ENCODE data around the gene NSMCE1. TPM values are rescaled to one million over a fixed set of nuclear protein-coding genes. Genes with fewer than 3 reads are reported as not detected.

The NSMCE1 gene
- total RNA-seq, 1 experiment from 2014 or later: 19.3 TPM

DNA sequence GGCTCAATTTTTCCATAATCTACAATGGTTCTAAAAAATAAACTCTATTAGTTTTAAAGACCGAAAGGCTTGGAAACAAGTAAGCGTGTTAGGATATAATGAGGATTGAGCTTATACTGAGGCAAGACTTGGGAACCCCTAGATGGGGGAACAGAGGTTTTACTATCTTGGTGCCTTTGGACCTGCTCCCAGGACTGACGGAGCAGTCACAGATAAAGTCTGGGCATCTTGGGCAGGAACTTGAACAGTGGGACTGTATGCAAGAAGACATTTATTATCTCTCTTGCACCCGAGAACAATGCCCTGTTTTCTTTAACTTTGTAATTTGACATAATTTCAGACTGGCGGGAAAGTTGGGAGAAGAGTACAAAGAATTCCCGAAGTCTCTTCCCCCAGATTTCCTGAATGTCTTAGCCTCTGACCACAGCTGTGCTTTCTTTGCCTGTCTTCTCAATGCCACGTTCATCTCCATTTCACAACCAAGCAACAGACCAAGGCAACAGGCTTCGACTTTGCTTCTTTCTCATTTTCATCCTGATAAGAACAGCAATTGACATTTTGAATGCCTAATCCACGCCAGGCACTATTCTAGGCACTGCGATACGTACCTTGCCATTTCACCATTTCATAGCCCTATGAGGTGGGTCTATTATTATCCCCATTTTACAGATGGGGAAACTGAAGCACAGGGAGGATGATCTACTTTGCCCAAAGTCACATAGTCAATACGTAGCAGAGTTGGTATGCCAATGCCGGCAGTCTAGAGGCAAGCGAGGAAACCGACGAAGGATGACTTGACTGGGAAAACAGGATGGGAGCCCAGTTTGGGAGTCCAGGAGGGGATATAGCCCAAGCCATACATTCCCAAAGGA, 42.2 kb upstream of the NSMCE1 start:
- no CpG with 5 or more reads among the region's 16 CpGs for WGBS (ENCODE audit: extremely low coverage, insufficient read length, low lambda C conversion rate)

More for the DNA sequence above, 42.2 kb upstream of the NSMCE1 start:
- H3K4me1 ChIP-seq (ENCODE audit: insufficient read depth, low read length): no peaks in the 10 kb centered on the region; the same call in 1 of the 2 replicates
- H2BK5ac ChIP-seq (ENCODE audit: insufficient read length, low read length): no peak overlapping the region
- H2BK12ac ChIP-seq (ENCODE audit: insufficient read length, low read depth, low read length): no peak overlapping the region
- no peak overlapping the region for H2AFZ ChIP-seq (ENCODE audit: low read length)
- peaks cover 7 to 14% of the 10 kb centered on the region in 2 experiments for H3K4me1 Mint-ChIP-seq
- H3K4me3 Mint-ChIP-seq: no peak overlapping the region
- no peak overlapping the region for H2BK15ac ChIP-seq (ENCODE audit: low read depth, low read length)
- peaks cover 2% of the 10 kb centered on the region for H4K20me1 ChIP-seq (ENCODE audit: control insufficient read depth, insufficient read depth, insufficient read length)
- TF ChIP-seq, protein P1, sequence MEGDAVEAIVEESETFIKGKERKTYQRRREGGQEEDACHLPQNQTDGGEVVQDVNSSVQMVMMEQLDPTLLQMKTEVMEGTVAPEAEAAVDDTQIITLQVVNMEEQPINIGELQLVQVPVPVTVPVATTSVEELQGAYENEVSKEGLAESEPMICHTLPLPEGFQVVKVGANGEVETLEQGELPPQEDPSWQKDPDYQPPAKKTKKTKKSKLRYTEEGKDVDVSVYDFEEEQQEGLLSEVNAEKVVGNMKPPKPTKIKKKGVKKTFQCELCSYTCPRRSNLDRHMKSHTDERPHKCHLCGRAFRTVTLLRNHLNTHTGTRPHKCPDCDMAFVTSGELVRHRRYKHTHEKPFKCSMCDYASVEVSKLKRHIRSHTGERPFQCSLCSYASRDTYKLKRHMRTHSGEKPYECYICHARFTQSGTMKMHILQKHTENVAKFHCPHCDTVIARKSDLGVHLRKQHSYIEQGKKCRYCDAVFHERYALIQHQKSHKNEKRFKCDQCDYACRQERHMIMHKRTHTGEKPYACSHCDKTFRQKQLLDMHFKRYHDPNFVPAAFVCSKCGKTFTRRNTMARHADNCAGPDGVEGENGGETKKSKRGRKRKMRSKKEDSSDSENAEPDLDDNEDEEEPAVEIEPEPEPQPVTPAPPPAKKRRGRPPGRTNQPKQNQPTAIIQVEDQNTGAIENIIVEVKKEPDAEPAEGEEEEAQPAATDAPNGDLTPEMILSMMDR (conservative IDR thresholded peaks at IDR 0.05): no peak
- H3K9ac ChIP-seq (ENCODE audit: extremely low read depth, insufficient read length, low read length): no peak overlapping the region
- H3K14ac ChIP-seq (ENCODE audit: insufficient read depth, low read length): no peak overlapping the region
- no peak overlapping the region for H2BK120ac ChIP-seq (ENCODE audit: low read depth, low read length, poor library complexity, severe bottlenecking)
- no peak overlapping the region for H4K91ac ChIP-seq (ENCODE audit: insufficient read length, low read depth, low read length)
- H3K56ac ChIP-seq (ENCODE audit: insufficient read length, low read depth, low read length): no peak overlapping the region
- H3K4ac ChIP-seq (ENCODE audit: low read depth, low read length): no peak overlapping the region
- no peak overlapping the region for H3K18ac ChIP-seq (ENCODE audit: insufficient read length, low read depth, low read length)
- H3K27me3 Mint-ChIP-seq (ENCODE audit: low read depth): peaks cover 28% of the 10 kb centered on the region
- H3K79me2 ChIP-seq (ENCODE audit: insufficient read depth, low read length): no peaks in the 10 kb centered on the region
- no peak overlapping the region for H3K23ac ChIP-seq (ENCODE audit: insufficient read length, low read depth, low read length)
- no peaks in the 10 kb centered on the region for H3K27me3 ChIP-seq (ENCODE audit: insufficient read depth, low read length)
- peaks cover 10% of the 10 kb centered on the region for H3K23me2 ChIP-seq (ENCODE audit: insufficient read length, low read depth, low read length, poor library complexity, severe bottlenecking)
- DNase-seq: no peak
- H3K36me3 Mint-ChIP-seq (ENCODE audit: insufficient read depth in 1 of 3, low read depth in 3 of 3): peaks cover 0 to 7% (median 5%) of the 10 kb centered on the region in 3 experiments; a peak in 4 of 7 replicates
- no peak overlapping the region for H3K4me2 ChIP-seq (ENCODE audit: insufficient read depth, insufficient read length, low read length)
- H2BK20ac ChIP-seq (ENCODE audit: low read depth, low read length, poor library complexity, severe bottlenecking): no peak overlapping the region
- no peak overlapping the region for H3T11ph ChIP-seq (ENCODE audit: low read length)
- no peak overlapping the region for H4K8ac ChIP-seq (replicated peaks; ENCODE audit: insufficient read length, low read depth, low read length)
- H3K79me1 ChIP-seq (ENCODE audit: insufficient read depth, low read depth, low read length, poor library complexity, severe bottlenecking): no peaks in the 10 kb centered on the region
- H3K27ac Mint-ChIP-seq: no peak overlapping the region
- H3K27ac ChIP-seq (ENCODE audit: insufficient read length, low read depth, low read length): no peak overlapping the region
- no peak overlapping the region for H4K5ac ChIP-seq (ENCODE audit: insufficient read length, low read depth, low read length)
- no peaks in the 10 kb centered on the region for H3K9me3 ChIP-seq (ENCODE audit: control insufficient read depth, low read depth, low read length)
- H3K9me3 Mint-ChIP-seq: peaks cover 6 to 8% of the 10 kb centered on the region in 2 experiments; a peak in 3 of 5 replicates
- no peak overlapping the region for H2AK5ac ChIP-seq (ENCODE audit: insufficient read length, low read length)

All from H9 (cell line).